ENCODE measurements around the gene FADS1. TPM values are rescaled to one million over a fixed set of nuclear protein-coding genes. Genes with fewer than 3 reads are reported as not detected.

Gene FADS1
- total and polyA plus RNA-seq, 2 experiments from 2014 or later = 74.9 to 119 TPM

- Histone ChIP-seq H3K36me3 (ENCODE audit: insufficient read depth) (peaks cover 2% of the 10 kb centered on the region; the same call in 1 of the 2 replicates), H3K27ac (ENCODE audit: low read depth) (peak overlapping the region; percentile 97), H2AFZ (no peak overlapping the region), H3K4me2 (peak overlapping the region; percentile 100), H3K9me2 (ENCODE audit: insufficient read depth) (no peaks in the 10 kb centered on the region), H3F3A (replicated peaks; ENCODE audit: low read depth) (peaks cover 44% of the 10 kb centered on the region), H3K79me2 (replicated peaks; ENCODE audit: insufficient read depth) (peaks cover 88% of the 10 kb centered on the region), H3K4me3 (no peak overlapping the region), H3K4me1 (ENCODE audit: insufficient read depth) (peaks cover 65% of the 10 kb centered on the region), H4K20me1 (replicated peaks; ENCODE audit: insufficient read depth) (peaks cover 50% of the 10 kb centered on the region), H3K27me3 (ENCODE audit: insufficient read depth) (no peaks in the 10 kb centered on the region)
- ATAC-seq (no peak), DNase-seq (ENCODE audit: low spot score) (no peak)
- Mint-ChIP-seq H3K27me3 (ENCODE audit: insufficient read depth, low read depth, poor library complexity) (peaks cover 20% of the 10 kb centered on the region), H3K27ac (peak overlapping the region; percentile 84), H3K4me1 (peaks cover 63% of the 10 kb centered on the region), H3K4me3 (peak overlapping the region; percentile 60), H3K9me3 (0 out of 3 replicates have a peak, but pooled peaks cover under 1% of the 10 kb centered on the region), H3K36me3 (ENCODE audit: low read depth) (peaks cover 37% of the 10 kb centered on the region)
- TF ChIP-seq NANOG (IDR thresholded peaks at IDR 0.05; ENCODE audit: borderline replicate concordance) (no peak), REST (IDR thresholded peaks at IDR 0.05; ENCODE audit: unreplicated experiment) (peak; percentile 22)
Observed at GRCh38 chr11:61832207-61832606, 15.4 kb upstream of the FADS1 start.

DNA sequence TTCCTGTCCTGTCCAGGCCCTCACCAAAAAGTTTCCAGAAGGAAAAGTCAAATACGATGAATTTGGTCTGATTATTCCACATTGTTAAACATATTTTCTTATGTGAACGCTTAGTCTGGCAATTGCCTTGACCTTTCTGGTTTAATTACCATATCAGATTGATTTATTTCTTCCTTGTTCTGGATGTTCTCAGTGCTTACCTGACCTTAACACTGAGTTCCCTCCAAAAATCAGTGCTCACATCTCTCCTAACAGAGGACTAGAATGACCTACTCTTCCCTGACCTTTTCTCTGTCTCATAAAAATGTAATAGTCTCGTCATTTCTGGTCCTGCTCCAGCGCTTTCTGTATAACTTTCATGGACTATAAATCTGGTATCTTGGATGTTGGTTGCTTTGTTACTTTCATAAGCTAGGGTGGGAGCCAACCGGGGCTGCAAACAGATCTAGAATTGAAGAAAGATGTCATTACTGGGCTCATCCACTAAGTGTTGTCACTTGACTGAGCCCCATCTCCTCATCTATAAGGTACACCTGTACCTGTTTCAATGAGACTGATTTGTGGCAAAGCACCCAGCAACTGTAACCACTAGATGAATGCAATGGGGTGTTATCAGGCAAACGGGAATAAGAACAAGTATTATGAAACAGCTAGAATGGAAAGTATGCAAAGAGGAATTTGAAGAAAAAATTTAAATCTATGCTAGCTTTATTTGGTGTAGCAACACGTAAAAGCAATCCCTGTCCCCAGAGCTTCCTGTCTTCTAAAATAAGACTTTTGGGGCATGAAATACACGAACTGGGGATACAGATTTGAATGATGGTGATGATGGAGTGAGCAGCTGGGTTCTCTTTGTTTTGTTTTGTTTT, 13.7 kb upstream of the FADS1 start:
- peak overlapping the region; percentile 87 for H3K4me3 Mint-ChIP-seq
- ATAC-seq = no peak
- no peaks in the 10 kb centered on the region; the same call in 1 of the 2 replicates for H3K36me3 ChIP-seq (ENCODE audit: insufficient read depth)
- no peak for TF ChIP-seq POLR2AphosphoS5 (IDR thresholded peaks at IDR 0.05; ENCODE audit: low read depth)
- TF ChIP-seq ETS1 (IDR thresholded peaks at IDR 0.05) = no peak
- TF ChIP-seq JUNB (IDR thresholded peaks at IDR 0.05; ENCODE audit: unreplicated experiment) = no peak
- no peak for TF ChIP-seq ZNF462 (CRISPR knock-in tag; IDR thresholded peaks at IDR 0.05)
- no peak for TF ChIP-seq STAT1 (IDR thresholded peaks at IDR 0.05; ENCODE audit: unreplicated experiment)

More for the DNA sequence above, 13.7 kb upstream of the FADS1 start:
- no peak overlapping the region; the same call in 1 of the 2 replicates for H3K27ac Mint-ChIP-seq
- Histone ChIP-seq H3K4me2 (peak overlapping the region; percentile 100), H3K4me1 (ENCODE audit: insufficient read depth) (peaks cover 71% of the 10 kb centered on the region), H3K4me3 (peak overlapping the region; percentile 99), H3K9me2 (ENCODE audit: insufficient read depth) (no peaks in the 10 kb centered on the region), H4K20me1 (replicated peaks; ENCODE audit: insufficient read depth) (peaks cover 42% of the 10 kb centered on the region), H3K27ac (ENCODE audit: low read depth) (0 out of 2 replicates have a peak overlapping the region, but pooled peaks have one; percentile 21), H3K79me2 (replicated peaks; ENCODE audit: insufficient read depth) (peaks cover 73% of the 10 kb centered on the region), H3K27me3 (ENCODE audit: insufficient read depth) (no peaks in the 10 kb centered on the region), H3F3A (replicated peaks; ENCODE audit: low read depth) (peaks cover 56% of the 10 kb centered on the region), H2AFZ (no peak overlapping the region)
- H3K4me1 Mint-ChIP-seq = peaks cover 66% of the 10 kb centered on the region
- H3K36me3 Mint-ChIP-seq (ENCODE audit: low read depth) = peaks cover 31% of the 10 kb centered on the region
- no peak for DNase-seq (ENCODE audit: low spot score)
- peaks cover 27% of the 10 kb centered on the region for H3K27me3 Mint-ChIP-seq (ENCODE audit: insufficient read depth, low read depth, poor library complexity)
- peaks cover 3% of the 10 kb centered on the region; the same call in 1 of the 3 replicates for H3K9me3 Mint-ChIP-seq
